NOMO-1 treated with DMSO at 0.1 percent for 48 hours (cell line): ENCODE results near the gene RNF40.
A peak's percentile ranks its signal among the peaks of the same experiment; 100 is the strongest.
"Not testable (repeated sequence)": the region's sequence is repeated elsewhere in the genome, so short reads cannot be mapped to it uniquely, and the experiment has no call there.

Experiments
- DNase-seq: peaks from one replicate; lab custom pipeline; 2025; ENCODE audit not compliant: unreplicated experiment; lab: John Stamatoyannopoulos, UW

Gene RNF40

DNA sequence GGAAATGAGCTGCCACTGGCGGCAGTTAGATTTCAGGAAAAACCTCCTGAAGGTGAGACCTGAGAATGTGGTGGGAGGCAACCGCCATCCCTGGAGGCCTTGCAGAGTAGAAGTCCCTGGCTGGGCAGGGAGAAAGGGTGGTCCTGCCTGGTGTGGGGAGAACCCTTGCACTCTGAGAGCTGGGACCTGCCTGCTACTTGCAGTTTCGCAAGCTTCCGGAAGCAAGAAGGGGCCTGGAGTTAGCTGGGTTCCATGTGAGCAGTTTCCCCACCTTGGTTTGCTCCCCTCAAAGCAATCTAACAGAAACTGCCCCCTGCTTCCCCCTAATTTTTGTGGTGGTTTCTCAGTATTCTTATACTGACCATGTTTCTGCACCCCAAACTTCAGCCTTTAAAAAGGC lies 18.4 kb downstream of the RNF40 start:
- DNase-seq = peak; percentile 48

DNA sequence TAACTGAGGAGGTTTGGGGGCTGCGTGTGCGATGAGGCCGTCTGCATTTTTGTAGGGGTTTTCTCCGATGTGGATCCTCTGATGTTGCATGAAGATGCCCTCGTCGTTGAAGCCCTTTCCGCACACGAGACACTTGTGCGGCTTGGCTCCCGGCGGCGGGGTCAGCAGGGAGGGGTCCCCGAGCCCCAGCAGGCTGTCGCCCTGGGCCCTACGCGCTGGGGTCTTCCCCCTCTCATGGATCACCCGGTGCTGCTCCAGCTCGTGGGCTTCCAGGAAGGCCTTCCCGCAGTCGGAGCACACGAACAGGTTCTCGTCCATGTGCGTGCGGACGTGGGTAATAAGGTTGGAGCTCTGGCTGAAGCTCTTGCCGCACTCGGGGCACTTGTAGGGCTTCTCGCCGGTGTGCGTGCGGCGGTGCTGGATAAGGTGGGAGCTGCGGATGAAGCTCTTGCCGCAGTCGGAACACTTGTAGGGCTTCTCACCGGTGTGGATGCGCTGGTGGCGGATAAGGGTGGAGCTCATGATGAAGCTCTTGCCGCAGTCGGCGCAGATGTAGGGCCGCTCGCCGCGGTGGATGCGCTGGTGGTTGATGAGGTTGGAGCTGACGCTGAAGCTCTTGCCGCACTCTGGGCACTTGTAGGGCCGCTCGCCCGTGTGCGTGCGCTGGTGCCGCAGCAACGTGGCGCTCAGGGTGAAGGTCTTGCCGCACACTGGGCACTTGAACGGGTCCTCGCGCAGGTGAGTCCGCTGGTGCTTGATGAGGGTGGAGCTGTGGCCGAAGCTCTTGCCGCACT lies 20.6 kb downstream of the RNF40 start:
- DNase-seq = no peak

DNA sequence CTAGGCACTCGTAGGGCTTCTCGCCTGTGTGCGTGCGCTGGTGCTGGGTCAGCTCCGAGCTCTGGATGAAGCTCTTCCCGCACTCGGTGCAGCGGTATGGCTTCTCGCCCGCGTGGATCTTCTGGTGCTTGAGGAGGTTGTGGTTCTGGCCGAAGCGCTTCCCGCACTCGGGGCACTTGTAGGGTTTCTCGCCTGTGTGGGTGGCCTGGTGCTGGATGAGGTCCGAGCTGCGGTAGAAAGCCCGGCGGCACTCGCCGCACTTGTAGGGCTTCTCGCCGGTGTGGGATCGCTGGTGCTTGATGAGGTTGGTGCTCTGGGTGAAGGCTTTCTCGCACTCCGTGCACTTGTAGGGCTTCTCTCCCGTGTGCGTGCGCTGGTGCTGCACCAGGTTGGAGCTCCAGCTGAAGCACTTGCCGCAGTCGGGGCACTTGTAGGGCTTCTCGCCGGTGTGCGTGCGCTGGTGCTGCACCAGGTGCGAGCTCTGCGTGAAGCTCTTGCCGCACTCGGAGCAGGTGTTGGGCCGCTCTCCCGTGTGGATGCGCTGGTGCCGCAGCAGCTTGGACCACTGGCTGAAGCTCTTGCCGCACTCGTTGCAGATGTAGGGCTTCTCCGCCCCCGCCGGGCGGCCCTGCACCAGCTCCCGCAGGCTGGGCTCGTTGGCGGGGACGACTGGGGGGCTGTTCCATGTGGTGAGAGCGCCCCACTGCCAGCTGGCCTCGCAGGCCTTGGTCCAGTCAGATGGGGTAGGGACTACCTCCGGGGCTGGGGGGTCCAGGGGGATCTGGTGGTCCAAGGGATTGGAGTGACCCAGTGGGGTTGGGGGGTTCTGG lies 21.4 kb downstream of the RNF40 start:
- DNase-seq = no peak

DNA sequence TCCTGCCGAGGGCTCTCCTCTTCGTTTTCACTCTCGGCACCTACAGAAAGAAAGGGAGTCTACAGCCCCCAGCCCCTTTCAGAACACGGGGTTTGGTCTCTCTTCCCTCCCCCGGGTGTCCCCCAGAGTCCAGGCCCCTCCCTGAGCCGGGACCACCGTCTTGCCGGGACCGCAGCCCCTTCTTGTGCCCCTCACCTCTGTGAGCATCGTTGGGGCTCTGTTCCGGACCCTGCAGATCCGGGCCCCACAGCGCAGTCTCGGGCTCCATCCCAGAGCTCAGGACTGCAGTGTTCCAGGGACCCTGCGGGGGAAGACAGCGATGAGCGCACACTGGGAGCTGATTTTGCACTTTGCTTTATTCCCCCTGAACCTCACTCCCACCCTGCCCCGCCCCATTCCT lies 22.1 kb downstream of the RNF40 start:
- no peak for DNase-seq

DNA sequence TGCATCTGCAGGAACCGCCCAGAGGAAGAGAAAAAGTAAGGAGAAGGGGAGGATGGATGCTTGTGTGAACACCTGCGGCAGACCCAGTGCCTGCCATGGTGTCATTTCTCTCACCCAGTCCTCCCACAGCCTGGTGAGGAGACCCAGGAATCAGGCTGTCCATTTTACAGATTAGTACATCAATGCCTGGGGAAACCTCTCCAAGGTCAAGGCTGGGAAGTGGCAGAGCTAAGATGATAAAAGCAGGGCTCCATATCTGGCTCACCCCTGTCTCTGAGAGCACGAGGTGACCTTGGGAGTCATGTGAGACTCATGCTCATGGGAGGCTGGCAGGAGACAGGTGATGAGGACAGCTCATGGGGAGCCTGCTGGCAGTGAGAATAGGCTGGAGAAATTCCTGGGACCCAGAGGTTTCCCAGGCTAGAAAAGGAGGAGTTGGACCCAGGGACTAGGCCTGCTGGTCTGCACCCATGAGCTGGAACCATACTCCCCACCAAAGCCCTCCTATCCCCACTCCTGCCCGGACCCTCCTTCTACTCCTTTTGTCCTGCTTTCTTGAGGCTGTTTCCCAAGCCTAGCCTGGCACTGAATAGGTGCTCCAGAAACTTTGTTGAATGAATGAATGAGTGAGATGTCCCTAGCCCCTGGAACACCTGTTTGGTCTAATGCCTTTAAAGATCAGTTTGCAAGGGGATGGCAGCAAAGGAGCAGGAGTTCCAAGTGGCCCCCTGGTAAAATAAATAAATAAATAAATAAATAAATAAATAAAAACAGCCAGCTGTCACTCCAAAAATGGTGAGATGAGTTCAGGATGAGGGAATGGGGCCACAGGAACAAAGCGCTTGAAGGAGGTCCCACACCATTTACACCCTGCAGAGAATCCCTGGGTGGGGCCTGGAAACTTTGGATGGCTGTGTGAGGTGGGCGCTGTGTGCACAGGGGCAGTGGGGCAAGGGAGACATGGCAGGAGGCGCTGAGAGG lies 23.3 kb downstream of the RNF40 start:
- no peak for DNase-seq

DNA sequence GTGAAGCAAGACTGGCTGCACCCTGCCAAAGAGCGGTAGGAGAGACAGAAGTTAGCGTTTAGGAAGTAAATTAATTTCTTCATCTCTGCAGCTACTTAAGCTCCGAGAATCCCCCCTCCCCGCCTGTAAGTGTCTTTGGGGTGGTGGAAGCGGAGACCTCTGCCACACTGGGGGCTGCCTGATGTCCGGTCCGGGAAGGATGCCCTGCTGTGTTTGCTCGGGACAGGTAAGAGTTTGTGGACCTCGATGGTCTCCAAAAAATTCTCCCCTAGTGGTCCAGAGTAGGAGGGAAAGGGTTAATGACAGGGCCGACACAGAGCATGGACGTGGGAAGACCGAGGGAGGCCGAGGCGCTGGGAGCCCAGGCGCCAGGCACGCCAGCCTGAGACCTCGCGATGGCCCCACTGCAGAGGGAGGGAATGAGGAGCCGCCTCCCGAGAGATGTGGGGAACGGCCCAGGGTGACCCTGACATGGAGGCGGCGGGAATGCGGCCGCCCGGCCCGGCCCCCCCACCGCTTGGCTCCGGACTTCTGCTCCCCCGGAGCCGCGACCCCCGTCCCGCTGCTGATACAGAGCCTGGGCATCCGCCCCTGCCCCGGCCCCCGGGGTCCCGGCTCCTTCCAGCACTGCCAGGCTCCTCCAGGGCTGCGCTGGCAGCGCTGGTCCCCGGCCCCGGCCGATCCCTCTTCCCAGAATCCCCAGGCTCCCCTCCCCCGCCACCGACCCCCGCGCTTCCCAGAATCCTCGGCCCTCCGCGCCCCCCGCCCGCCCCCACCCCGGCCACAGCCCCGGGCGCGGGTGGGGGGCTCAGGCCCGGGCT lies 24.2 kb downstream of the RNF40 start:
- DNase-seq = peak; percentile 46

DNA sequence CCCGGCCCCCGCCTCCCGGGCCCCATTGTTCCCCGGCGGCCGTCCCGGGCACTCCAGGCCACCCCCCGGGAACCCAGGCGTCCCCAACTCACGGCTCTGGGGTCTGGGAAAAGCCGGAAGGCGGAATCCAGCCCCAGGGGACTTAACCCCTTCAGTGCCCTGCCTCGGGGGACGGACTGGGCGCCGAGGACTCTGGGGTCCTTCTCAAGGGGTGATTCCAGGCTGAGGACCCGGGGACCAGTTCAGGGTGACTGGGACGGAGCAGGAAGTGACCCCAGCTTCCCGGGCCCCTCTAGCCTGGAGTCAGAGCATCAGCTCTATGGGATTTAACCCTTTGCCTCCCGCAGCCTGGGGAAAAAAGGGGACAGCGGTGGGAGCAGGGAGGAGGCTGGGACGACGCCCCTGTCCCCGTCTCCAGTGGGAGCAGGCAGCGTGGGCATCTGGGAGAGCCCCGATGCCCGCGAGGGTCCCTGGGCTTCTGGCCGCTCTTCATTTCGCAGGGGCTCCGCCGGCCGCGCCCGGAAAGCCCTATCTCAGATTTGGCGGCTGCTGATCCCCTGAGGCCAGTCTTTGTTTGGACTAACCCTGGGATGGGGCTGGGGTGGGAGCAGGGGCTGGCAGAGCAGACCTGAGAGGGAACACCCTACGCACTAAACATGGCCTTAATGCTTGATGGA lies 25.0 kb downstream of the RNF40 start, which contains the start of gene ZNF629:
ZNF629 (minus strand) TSS at position 270 of the 677 bp plus-strand sequence. CDS start 2,723 bp downstream, outside the sequence.
- DNase-seq = peak; percentile 47

DNA sequence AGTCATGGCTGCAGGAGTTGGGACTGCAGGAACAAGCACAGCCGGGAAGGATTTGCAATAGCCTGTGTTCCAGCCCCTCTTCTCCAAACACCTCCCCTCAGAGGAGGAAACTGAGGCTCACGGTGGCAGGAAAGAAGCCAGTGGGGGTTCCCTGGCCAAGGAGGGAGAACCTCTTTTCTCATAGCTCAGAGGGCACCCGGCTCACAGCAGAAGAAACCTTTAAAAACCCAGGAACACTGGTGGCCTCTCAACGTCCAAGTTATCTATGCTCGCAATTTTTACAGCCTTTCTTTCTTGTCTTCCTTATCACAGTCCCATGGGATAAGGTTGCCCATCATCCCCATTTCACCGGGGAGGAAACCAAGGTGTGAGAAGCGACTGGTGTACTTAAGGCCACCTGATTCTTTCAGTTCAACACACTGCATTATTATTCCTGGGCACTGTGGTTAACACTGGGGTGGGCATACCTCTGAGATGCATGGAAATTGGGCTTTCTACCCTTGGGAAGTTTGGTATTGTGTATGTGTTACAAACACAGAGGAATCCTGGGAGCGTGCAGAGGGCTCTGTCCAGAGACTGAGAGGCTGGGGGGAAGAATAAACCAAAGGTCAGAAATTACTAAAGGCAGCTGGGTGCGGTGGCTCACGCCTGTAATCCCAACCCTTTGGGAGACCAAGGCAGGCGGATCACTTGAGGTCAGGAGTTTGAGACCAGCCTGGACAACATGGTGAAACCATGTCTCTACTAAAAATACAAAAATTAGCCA lies 25.7 kb downstream of the RNF40 start:
- DNase-seq = no peak

DNA sequence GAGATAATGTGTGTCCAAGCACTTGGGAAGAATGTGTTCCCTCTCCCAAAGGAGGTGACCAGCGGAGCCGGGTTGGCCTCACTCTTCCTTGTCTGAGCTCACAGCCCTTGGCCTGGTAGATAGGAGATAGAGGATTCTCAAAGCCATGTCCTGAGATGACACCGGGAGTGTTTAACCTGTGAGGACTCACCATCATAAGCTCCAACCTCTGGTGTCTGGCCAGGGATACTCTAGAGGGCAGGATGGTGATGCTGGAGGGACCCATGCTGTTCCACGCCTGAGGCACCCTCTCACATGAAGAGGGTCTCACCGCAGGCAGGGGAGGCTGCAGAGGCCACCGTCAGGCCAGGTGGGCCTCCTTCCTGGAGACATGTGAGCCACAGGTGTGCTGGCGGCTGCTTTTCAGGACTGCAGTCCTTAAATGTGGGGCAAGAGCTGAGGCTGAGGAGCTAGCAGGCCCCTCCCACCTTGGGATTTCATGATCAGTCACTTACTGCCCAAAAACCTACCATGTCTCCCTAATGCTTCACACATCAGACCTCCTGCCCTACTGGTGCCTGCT lies 31.5 kb downstream of the RNF40 start:
- DNase-seq = no peak

DNA sequence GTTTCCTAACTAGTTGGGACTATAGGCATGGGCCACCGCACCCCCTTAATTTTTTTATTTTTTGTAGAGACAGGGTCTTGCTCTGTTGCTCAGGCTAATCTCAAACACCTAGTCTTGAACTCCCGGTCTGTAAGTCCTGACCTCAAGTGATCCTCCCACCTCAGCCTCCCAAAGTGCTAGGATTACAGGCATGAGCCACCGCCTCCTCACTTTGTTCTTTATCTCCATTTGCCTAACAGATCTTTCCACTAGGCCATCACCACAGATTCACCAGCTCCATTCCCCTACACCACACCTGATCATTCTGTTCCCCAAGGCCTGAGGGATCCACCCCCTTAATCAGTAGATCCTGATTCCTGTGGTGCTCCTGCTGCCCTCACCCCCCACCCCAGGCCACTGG lies 32.5 kb downstream of the RNF40 start:
- no peak for DNase-seq

DNA sequence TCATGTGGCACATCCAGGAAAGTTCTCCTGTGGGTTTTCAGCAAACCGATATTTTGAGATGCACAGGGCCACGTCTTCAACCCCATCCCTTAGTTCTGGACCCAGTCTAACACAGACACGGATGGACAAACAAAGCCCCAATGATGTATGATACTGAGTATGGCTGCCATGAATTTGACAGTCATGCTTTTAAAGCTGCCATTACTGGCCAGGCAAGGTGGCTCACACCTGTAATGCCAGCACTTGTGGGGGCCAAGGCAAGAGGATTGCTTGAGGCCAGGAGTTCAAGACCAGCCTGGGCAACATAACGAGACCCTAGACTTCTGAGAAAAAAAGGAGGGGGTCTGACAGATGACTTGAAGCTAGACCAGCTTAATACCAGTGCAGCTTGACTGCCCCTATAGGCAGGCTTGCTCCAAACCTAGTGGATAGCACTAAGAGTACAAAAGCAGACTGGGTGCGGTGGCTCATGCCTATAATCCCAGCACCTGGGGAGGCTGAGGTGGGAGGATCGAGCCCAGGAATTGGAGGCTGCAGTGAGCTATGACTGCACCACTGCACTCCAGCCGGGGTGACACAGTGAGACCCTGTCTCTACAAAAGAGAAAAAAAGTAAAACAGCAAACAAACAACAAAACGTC lies 35.7 kb downstream of the RNF40 start:
- no peak for DNase-seq

DNA sequence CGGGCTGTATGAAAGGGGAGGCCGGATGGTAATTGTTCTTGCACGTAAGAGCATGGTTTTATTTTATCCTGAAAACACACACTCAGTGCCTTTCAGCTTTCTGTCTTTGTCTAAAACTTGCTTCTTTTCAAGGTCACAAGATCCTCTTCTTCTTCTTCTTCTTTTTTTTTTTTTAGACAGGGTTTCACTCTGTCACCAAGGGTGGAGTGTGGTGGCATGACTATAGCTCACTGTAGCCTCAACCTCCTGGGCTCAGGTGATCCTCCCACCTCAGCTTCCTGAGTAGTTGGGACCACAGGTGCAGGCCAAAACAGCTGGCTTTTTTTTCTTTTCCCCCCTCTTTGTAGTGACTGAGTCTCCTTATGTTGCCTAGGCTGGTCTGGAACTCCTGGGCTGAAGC lies 40.8 kb downstream of the RNF40 start:
- peak; percentile 2 for DNase-seq

DNA sequence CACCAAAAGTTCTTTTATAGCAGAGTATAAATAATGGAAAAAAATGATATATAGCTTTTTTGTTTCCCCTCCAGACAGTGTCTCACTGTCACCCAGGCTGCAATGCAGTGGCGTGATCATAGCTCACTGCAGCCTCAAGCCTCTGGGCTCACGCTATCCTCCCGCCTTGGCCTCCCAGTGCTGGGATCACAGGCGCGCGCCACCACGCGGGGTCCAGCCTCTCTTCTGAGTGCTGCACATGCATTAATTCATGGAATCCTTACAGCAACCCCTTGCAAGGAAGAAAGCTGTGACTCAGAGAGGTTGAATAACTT lies 42.9 kb downstream of the RNF40 start:
- peak; percentile 24 for DNase-seq

DNA sequence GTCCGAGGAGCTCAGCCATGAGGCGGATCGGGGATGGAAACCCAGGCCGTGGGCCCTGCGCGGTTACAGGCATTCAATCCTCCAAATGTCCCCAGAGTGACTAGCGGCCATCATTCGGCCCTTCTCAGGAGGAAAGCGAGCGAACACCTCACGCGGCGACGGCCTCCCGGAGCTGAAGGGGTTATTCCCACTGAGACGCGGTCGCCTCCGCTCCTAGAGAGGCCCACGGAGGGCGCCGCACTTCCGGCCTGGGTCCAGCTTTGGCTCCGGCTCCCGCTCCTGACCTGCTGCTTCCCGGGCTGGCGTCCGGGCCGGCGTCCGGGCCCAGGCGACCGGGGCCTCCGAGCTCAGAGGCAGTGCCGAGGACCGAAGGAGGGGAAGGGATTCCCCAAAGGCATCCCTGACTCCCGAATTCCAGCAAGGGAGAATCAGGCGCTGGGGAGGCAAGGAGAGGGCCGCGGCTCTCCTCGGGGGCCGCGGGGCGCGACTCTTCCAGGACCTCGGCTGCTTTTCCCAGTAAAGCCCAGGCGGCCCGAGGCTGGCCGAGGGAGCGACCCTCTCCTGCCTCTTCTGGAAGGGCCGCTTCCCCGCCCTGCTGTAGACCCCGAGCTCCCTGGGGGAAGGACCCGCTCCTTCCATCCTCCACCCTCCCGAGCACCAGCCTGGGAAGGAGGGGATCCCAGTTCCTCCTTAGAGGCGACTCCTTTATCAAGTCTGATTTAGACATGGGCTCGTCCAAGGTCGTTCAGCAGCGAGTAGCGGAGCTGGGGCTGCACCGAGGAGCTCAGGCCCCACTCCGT lies 43.4 kb downstream of the RNF40 start:
- DNase-seq = peak; percentile 56

DNA sequence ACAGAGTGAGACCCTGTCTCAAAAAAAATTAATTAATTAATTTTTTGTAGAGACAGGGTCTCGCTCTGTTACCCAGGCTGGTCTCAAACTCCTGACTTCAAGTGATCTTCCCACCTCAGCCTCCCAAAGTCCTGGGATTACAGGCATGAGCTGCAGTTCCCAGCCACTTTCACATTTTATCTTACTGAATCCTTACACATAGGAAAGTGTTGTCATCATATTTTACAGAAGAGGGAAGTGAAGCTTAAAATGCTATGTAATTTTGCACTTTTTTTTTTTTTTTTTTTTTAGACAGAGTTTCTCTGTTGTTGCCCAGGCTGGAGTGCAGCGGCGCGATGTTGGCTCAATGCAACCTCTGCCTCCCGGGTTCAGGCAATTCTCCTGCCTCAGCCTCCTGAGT lies 46.0 kb downstream of the RNF40 start:
- peak; percentile 77 for DNase-seq

DNA sequence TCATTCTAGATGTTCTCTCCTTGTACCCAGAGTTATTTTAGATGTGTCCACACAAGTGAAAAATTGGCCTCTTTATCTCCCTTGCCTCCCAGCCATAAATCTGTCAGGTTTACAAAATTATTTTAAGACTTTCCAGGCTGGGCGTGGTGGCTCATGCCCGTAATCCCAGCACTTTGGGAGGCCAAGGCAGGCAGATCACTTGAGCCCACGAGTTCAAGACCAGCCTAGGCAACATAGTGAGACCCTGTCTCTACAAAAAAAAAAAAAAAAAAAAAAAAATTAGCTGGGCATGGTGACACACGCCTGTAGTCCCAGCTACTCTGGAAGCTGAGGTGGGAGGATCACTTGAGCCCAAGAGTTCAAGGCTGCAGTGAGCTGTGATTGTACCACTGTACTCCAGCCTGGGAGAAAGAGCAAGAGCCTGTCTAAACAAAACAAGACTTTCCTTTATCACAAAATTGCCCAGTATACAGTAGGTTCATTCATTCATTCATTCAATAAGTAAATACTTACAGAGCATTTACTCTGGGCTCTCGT lies 46.8 kb downstream of the RNF40 start:
- DNase-seq = peak; percentile 29

DNA sequence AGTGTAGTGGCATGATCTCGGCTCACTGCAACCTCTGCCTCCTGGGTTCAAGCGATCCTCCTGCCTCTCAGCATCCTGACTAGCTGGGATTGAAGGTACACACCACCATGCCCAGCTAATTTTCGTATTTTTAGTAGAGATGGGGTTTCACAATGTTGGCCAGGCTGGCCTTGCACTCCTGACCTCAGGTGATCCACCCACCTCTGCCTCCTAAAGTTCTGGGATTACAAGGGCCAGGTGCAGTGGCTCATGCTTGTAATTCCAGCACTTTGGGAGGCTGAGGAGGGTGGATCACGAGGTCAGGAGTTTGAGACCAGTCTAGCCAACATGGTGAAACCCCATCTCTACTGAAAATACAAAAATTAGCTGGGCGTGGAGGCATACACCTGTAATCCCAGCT lies 47.6 kb downstream of the RNF40 start:
- DNase-seq = not testable (repeated sequence)
